ENCODE data around the gene GPR61.

GRCh38 chr1:109501644-109502363 is 37.9 kb upstream of the GPR61 start:
- TF ChIP-seq POLR2A (IDR thresholded peaks at IDR 0.05; ENCODE audit: low read depth, low read length) (no peak), RAD21 (IDR thresholded peaks at IDR 0.05; ENCODE audit: low read length) (no peak), CTCF (conservative IDR thresholded peaks at IDR 0.05; ENCODE audit: low read depth, low read length) (no peak), USF2 (IDR thresholded peaks at IDR 0.05; ENCODE audit: low read depth, low read length) (no peak), CHD1 (IDR thresholded peaks at IDR 0.05; ENCODE audit: low read depth, low read length) (no peak), MXI1 (IDR thresholded peaks at IDR 0.05; ENCODE audit: borderline replicate concordance, low read depth, low read length) (no peak), ELK1 (IDR thresholded peaks at IDR 0.05; ENCODE audit: borderline replicate concordance, low read depth, low read length) (no peak)
